ENCODE data around the gene NAV3. TPM values are rescaled to one million over a fixed set of nuclear protein-coding genes. Genes with fewer than 3 reads are reported as not detected.

NAV3 gene
- polyA plus RNA-seq = under 1 TPM; 0.19 to 0.41 TPM

GRCh38 chr12:77830583-77831351, at the start of gene NAV3:
Gene NAV3, plus strand, starts transcription at chr12:77830894. Its CDS starts 568 bp downstream, at chr12:77831462.
- 19 to 20% methylated on average over 3 of the region's 3 CpGs for WGBS, 2 donors
- Histone ChIP-seq H3K9me3 (ENCODE audit: control insufficient read depth in 2 of 2, insufficient read depth in 1 of 2, low read depth in 1 of 2, low read length in 1 of 2) (peaks cover 0 to 4% of the 10 kb centered on the region in 2 donors), H3K27ac (ENCODE audit: low read depth in 2 of 2, low read length in 1 of 2) (no peak within 1 kb of the TSS), H3K27me3 (ENCODE audit: control insufficient read depth in 1 of 2, insufficient read depth in 2 of 2, low read length in 2 of 2) (no peaks in the 10 kb centered on the region), H3K4me3 (ENCODE audit: low read depth in 1 of 2, low read length in 2 of 2) (no peak within 1 kb of the TSS), H3K4me1 (ENCODE audit: control insufficient read depth in 2 of 2, insufficient read depth in 2 of 2, low read length in 1 of 2) (no peaks in the 10 kb centered on the region), H3K36me3 (ENCODE audit: control insufficient read depth in 2 of 2, insufficient read depth in 2 of 2, low read length in 1 of 2) (no peaks in the 10 kb centered on the region)

- 38 to 40% methylated on average over 2 of the region's 2 CpGs for whole genome bisulfite sequencing, 2 donors
- Histone ChIP-seq H3K9me3 (ENCODE audit: control insufficient read depth in 2 of 2, insufficient read depth in 1 of 2, low read depth in 1 of 2, low read length in 1 of 2) (no peaks in the 10 kb centered on the region), H3K27me3 (ENCODE audit: control insufficient read depth in 1 of 2, insufficient read depth in 2 of 2, low read length in 2 of 2) (no peaks in the 10 kb centered on the region)
Observed at GRCh38 chr12:77782034-77782433, 48.7 kb upstream of the NAV3 start.

GRCh38 chr12:77782766-77783165, 47.9 kb upstream of the NAV3 start:
- Histone ChIP-seq H3K36me3 (ENCODE audit: control insufficient read depth in 2 of 2, insufficient read depth in 2 of 2, low read length in 1 of 2) (no peaks in the 10 kb centered on the region), H3K27me3 (ENCODE audit: control insufficient read depth in 1 of 2, insufficient read depth in 2 of 2, low read length in 2 of 2) (no peaks in the 10 kb centered on the region), H3K4me3 (ENCODE audit: low read depth in 1 of 2, low read length in 2 of 2) (no peak overlapping the region), H3K27ac (ENCODE audit: low read depth in 2 of 2, low read length in 1 of 2) (no peak overlapping the region), H3K9me3 (ENCODE audit: control insufficient read depth in 2 of 2, insufficient read depth in 1 of 2, low read depth in 1 of 2, low read length in 1 of 2) (no peaks in the 10 kb centered on the region), H3K4me1 (ENCODE audit: control insufficient read depth in 2 of 2, insufficient read depth in 2 of 2, low read length in 1 of 2) (no peaks in the 10 kb centered on the region)
- 71 to 88% methylated on average over 1 of the region's 1 CpG for WGBS, 2 donors

More at GRCh38 chr12:77782034-77782433, 48.7 kb upstream of the NAV3 start:
- Histone ChIP-seq H3K36me3 (ENCODE audit: control insufficient read depth in 2 of 2, insufficient read depth in 2 of 2, low read length in 1 of 2) (no peaks in the 10 kb centered on the region), H3K4me3 (ENCODE audit: low read depth in 1 of 2, low read length in 2 of 2) (no peak overlapping the region), H3K27ac (ENCODE audit: low read depth in 2 of 2, low read length in 1 of 2) (no peak overlapping the region), H3K4me1 (ENCODE audit: control insufficient read depth in 2 of 2, insufficient read depth in 2 of 2, low read length in 1 of 2) (no peaks in the 10 kb centered on the region)

- no peaks in the 10 kb centered on the region for H3K27me3 ChIP-seq (ENCODE audit: control insufficient read depth in 1 of 2, insufficient read depth in 2 of 2, low read length in 2 of 2)
- no peaks in the 10 kb centered on the region for H3K36me3 ChIP-seq (ENCODE audit: control insufficient read depth in 2 of 2, insufficient read depth in 2 of 2, low read length in 1 of 2)
- H3K4me3 ChIP-seq (ENCODE audit: low read depth in 1 of 2, low read length in 2 of 2) = no peak overlapping the region
- no peaks in the 10 kb centered on the region for H3K4me1 ChIP-seq (ENCODE audit: control insufficient read depth in 2 of 2, insufficient read depth in 2 of 2, low read length in 1 of 2)
- no peak overlapping the region for H3K27ac ChIP-seq (ENCODE audit: low read depth in 2 of 2, low read length in 1 of 2)
- no peaks in the 10 kb centered on the region for H3K9me3 ChIP-seq (ENCODE audit: control insufficient read depth in 2 of 2, insufficient read depth in 1 of 2, low read depth in 1 of 2, low read length in 1 of 2)
Observed at GRCh38 chr12:77785211-77785610, 45.5 kb upstream of the NAV3 start.

GRCh38 chr12:77786675-77787074, 44.0 kb upstream of the NAV3 start:
- no peak overlapping the region for H3K4me3 ChIP-seq (ENCODE audit: low read depth in 1 of 2, low read length in 2 of 2)
- no peak overlapping the region for H3K27ac ChIP-seq (ENCODE audit: low read depth in 2 of 2, low read length in 1 of 2)
- no peaks in the 10 kb centered on the region for H3K9me3 ChIP-seq (ENCODE audit: control insufficient read depth in 2 of 2, insufficient read depth in 1 of 2, low read depth in 1 of 2, low read length in 1 of 2)
- no peaks in the 10 kb centered on the region for H3K4me1 ChIP-seq (ENCODE audit: control insufficient read depth in 2 of 2, insufficient read depth in 2 of 2, low read length in 1 of 2)
- 69 to 75% methylated on average over 5 of the region's 5 CpGs for WGBS, 2 donors
- no peaks in the 10 kb centered on the region for H3K27me3 ChIP-seq (ENCODE audit: control insufficient read depth in 1 of 2, insufficient read depth in 2 of 2, low read length in 2 of 2)
- H3K36me3 ChIP-seq (ENCODE audit: control insufficient read depth in 2 of 2, insufficient read depth in 2 of 2, low read length in 1 of 2) = no peaks in the 10 kb centered on the region

GRCh38 chr12:77788231-77789168, 42.2 kb upstream of the NAV3 start:
- 55 to 56% methylated on average over 7 of the region's 7 CpGs for WGBS, 2 donors
- Histone ChIP-seq H3K36me3 (ENCODE audit: control insufficient read depth in 2 of 2, insufficient read depth in 2 of 2, low read length in 1 of 2) (no peaks in the 10 kb centered on the region), H3K4me1 (ENCODE audit: control insufficient read depth in 2 of 2, insufficient read depth in 2 of 2, low read length in 1 of 2) (no peaks in the 10 kb centered on the region), H3K9me3 (ENCODE audit: control insufficient read depth in 2 of 2, insufficient read depth in 1 of 2, low read depth in 1 of 2, low read length in 1 of 2) (no peaks in the 10 kb centered on the region), H3K27ac (ENCODE audit: low read depth in 2 of 2, low read length in 1 of 2) (no peak overlapping the region), H3K27me3 (ENCODE audit: control insufficient read depth in 1 of 2, insufficient read depth in 2 of 2, low read length in 2 of 2) (no peaks in the 10 kb centered on the region), H3K4me3 (ENCODE audit: low read depth in 1 of 2, low read length in 2 of 2) (no peak overlapping the region)

GRCh38 chr12:77795699-77796098, 35.0 kb upstream of the NAV3 start:
- no peak overlapping the region for H3K4me3 ChIP-seq (ENCODE audit: low read depth in 1 of 2, low read length in 2 of 2)
- H3K9me3 ChIP-seq (ENCODE audit: control insufficient read depth in 2 of 2, insufficient read depth in 1 of 2, low read depth in 1 of 2, low read length in 1 of 2) = no peaks in the 10 kb centered on the region
- no peak overlapping the region for H3K27ac ChIP-seq (ENCODE audit: low read depth in 2 of 2, low read length in 1 of 2)
- H3K27me3 ChIP-seq (ENCODE audit: control insufficient read depth in 1 of 2, insufficient read depth in 2 of 2, low read length in 2 of 2) = no peaks in the 10 kb centered on the region
- 69 to 82% methylated on average over 3 of the region's 3 CpGs for WGBS, 2 donors
- H3K4me1 ChIP-seq (ENCODE audit: control insufficient read depth in 2 of 2, insufficient read depth in 2 of 2, low read length in 1 of 2) = no peaks in the 10 kb centered on the region
- no peaks in the 10 kb centered on the region for H3K36me3 ChIP-seq (ENCODE audit: control insufficient read depth in 2 of 2, insufficient read depth in 2 of 2, low read length in 1 of 2)

- H3K27me3 ChIP-seq (ENCODE audit: control insufficient read depth in 1 of 2, insufficient read depth in 2 of 2, low read length in 2 of 2) = no peaks in the 10 kb centered on the region
- 36 to 57% methylated on average over 1 of the region's 1 CpG for WGBS, 2 donors
- no peaks in the 10 kb centered on the region for H3K36me3 ChIP-seq (ENCODE audit: control insufficient read depth in 2 of 2, insufficient read depth in 2 of 2, low read length in 1 of 2)
- no peak overlapping the region for H3K4me3 ChIP-seq (ENCODE audit: low read depth in 1 of 2, low read length in 2 of 2)
- H3K9me3 ChIP-seq (ENCODE audit: control insufficient read depth in 2 of 2, insufficient read depth in 1 of 2, low read depth in 1 of 2, low read length in 1 of 2) = no peaks in the 10 kb centered on the region
- no peak overlapping the region for H3K27ac ChIP-seq (ENCODE audit: low read depth in 2 of 2, low read length in 1 of 2)
- H3K4me1 ChIP-seq (ENCODE audit: control insufficient read depth in 2 of 2, insufficient read depth in 2 of 2, low read length in 1 of 2) = no peaks in the 10 kb centered on the region
Observed at GRCh38 chr12:77796775-77797174, 33.9 kb upstream of the NAV3 start.

- no peaks in the 10 kb centered on the region for H3K4me1 ChIP-seq (ENCODE audit: control insufficient read depth in 2 of 2, insufficient read depth in 2 of 2, low read length in 1 of 2)
- H3K4me3 ChIP-seq (ENCODE audit: low read depth in 1 of 2, low read length in 2 of 2) = no peak overlapping the region
- H3K9me3 ChIP-seq (ENCODE audit: control insufficient read depth in 2 of 2, insufficient read depth in 1 of 2, low read depth in 1 of 2, low read length in 1 of 2) = no peaks in the 10 kb centered on the region
- H3K27me3 ChIP-seq (ENCODE audit: control insufficient read depth in 1 of 2, insufficient read depth in 2 of 2, low read length in 2 of 2) = no peaks in the 10 kb centered on the region
- 80 to 81% methylated on average over 2 of the region's 2 CpGs for WGBS, 2 donors
- no peak overlapping the region for H3K27ac ChIP-seq (ENCODE audit: low read depth in 2 of 2, low read length in 1 of 2)
- H3K36me3 ChIP-seq (ENCODE audit: control insufficient read depth in 2 of 2, insufficient read depth in 2 of 2, low read length in 1 of 2) = no peaks in the 10 kb centered on the region
Observed at GRCh38 chr12:77800501-77800900, 30.2 kb upstream of the NAV3 start.
